ENCODE measurements around the gene METTL25. TPM values are rescaled to one million over a fixed set of nuclear protein-coding genes. Genes with fewer than 3 reads are reported as not detected.
"Not testable (repeated sequence)": the region's sequence is repeated elsewhere in the genome, so short reads cannot be mapped to it uniquely, and the experiment has no call there.

METTL25 gene
- total RNA-seq, 1 donor from 2014 or later: 8.0 TPM

DNA sequence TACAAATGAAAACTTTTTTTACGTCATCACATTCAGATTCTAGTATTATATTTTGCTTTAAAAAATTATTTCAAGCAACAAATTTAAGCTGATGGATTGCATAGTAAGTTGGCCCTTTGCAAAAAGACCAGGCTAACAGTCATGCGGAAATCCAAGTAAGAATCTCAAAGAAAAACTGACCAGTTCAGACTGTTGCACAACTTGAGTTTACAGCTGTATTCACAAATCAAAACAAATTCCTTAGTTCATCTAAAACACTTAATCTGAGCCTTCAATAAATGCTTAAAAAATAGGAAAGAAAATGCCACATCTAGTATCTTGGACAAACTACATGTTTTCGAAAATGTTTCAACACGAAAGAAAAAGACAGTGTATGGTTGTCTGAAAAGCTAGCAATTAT is 989 bp upstream of the METTL25 start:
- no peak for DNase-seq (ENCODE audit: low read depth, low spot score)
- H3K4me3 Mint-ChIP-seq: peak overlapping the region; percentile 99
- no peaks in the 10 kb centered on the region for H3K27me3 Mint-ChIP-seq (ENCODE audit: low read depth)
- TF ChIP-seq, protein P1, sequence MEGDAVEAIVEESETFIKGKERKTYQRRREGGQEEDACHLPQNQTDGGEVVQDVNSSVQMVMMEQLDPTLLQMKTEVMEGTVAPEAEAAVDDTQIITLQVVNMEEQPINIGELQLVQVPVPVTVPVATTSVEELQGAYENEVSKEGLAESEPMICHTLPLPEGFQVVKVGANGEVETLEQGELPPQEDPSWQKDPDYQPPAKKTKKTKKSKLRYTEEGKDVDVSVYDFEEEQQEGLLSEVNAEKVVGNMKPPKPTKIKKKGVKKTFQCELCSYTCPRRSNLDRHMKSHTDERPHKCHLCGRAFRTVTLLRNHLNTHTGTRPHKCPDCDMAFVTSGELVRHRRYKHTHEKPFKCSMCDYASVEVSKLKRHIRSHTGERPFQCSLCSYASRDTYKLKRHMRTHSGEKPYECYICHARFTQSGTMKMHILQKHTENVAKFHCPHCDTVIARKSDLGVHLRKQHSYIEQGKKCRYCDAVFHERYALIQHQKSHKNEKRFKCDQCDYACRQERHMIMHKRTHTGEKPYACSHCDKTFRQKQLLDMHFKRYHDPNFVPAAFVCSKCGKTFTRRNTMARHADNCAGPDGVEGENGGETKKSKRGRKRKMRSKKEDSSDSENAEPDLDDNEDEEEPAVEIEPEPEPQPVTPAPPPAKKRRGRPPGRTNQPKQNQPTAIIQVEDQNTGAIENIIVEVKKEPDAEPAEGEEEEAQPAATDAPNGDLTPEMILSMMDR (conservative IDR thresholded peaks at IDR 0.05): no peak
- H3K36me3 Mint-ChIP-seq (ENCODE audit: low read depth): peaks cover 12% of the 10 kb centered on the region
- peak overlapping the region; percentile 100 for H3K27ac Mint-ChIP-seq (ENCODE audit: unreplicated experiment)
- H3K9me3 Mint-ChIP-seq: peaks cover 3% of the 10 kb centered on the region
- H3K4me1 Mint-ChIP-seq: peaks cover 18% of the 10 kb centered on the region

GRCh38 chr12:82357845-82358199 is 507 bp upstream of the METTL25 start:
- no peaks in the 10 kb centered on the region for H3K27me3 Mint-ChIP-seq (ENCODE audit: low read depth)
- peak overlapping the region; percentile 99 for H3K4me3 Mint-ChIP-seq
- TF ChIP-seq, protein P1 (conservative IDR thresholded peaks at IDR 0.05): no peak
- H3K27ac Mint-ChIP-seq (ENCODE audit: unreplicated experiment): peak overlapping the region; percentile 100
- H3K36me3 Mint-ChIP-seq (ENCODE audit: low read depth): peaks cover 12% of the 10 kb centered on the region
- H3K9me3 Mint-ChIP-seq: peaks cover 3% of the 10 kb centered on the region
- no peak for DNase-seq (ENCODE audit: low read depth, low spot score)
- H3K4me1 Mint-ChIP-seq: peaks cover 18% of the 10 kb centered on the region

DNA sequence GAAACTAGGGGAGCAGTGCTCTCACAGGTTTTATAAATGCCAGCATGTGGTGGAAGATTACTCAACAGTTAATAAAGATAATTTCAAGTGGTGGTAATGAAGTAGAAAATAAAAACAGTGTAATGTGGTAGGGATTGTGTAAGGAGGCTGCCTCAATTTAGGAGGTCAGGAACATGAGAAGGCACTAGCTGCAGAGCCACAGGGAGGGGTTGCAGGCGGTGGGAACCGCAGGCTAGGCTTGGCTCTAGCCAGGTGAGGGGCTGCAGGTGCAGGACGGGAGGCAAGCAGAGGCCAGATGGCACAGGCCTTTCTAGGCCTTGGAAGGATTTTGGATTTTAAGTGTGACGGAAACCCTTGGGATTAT is 768 bp downstream of the METTL25 start:
- peak overlapping the region; percentile 19 for H3K27ac Mint-ChIP-seq (ENCODE audit: unreplicated experiment)
- peaks cover 9% of the 10 kb centered on the region for H3K36me3 Mint-ChIP-seq (ENCODE audit: low read depth)
- no peak for DNase-seq (ENCODE audit: low read depth, low spot score)
- H3K27me3 Mint-ChIP-seq (ENCODE audit: low read depth): no peaks in the 10 kb centered on the region
- H3K9me3 Mint-ChIP-seq: peaks cover 3% of the 10 kb centered on the region
- TF ChIP-seq, protein P1 (conservative IDR thresholded peaks at IDR 0.05): no peak
- peaks cover 18% of the 10 kb centered on the region for H3K4me1 Mint-ChIP-seq
- peak overlapping the region; percentile 99 for H3K4me3 Mint-ChIP-seq

DNA sequence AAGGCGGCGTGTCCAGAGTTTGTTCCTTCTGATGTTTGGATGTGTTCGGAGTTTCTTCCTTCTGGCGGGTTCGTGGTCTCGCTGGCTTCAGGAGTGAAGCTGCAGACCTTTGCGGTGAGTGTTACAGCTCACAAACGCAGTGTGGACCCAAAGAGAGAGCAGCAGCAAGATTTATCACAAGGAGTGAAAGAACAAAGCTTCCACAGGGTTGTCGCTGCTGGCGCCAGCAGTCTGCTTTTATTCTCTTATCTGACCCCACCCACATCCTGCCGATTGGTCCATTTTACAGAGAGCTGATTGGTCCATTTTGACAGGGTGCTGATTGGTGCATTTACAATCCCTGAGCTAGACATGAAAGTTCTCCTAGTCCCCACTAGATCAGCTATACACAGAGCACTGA is 2.5 kb downstream of the METTL25 start:
- not testable (repeated sequence) for H3K27ac Mint-ChIP-seq (ENCODE audit: unreplicated experiment); H3K27me3 Mint-ChIP-seq (ENCODE audit: low read depth); H3K9me3 Mint-ChIP-seq; H3K36me3 Mint-ChIP-seq (ENCODE audit: low read depth); DNase-seq (ENCODE audit: low read depth, low spot score)
- Mint-ChIP-seq H3K4me1 (peaks cover 18% of the 10 kb centered on the region), H3K4me3 (peak overlapping the region; percentile 35)

GRCh38 chr12:82361461-82361915 is 3.2 kb downstream of the METTL25 start:
- H3K4me3 Mint-ChIP-seq: no peak overlapping the region
- no peak for DNase-seq (ENCODE audit: low read depth, low spot score)
- H3K4me1 Mint-ChIP-seq: peaks cover 18% of the 10 kb centered on the region

GRCh38 chr12:82363990-82364389 is 5.7 kb downstream of the METTL25 start:
- Mint-ChIP-seq H3K4me1 (peaks cover 4% of the 10 kb centered on the region), H3K36me3 (ENCODE audit: low read depth) (peaks cover 4% of the 10 kb centered on the region), H3K27me3 (ENCODE audit: low read depth) (no peaks in the 10 kb centered on the region), H3K4me3 (no peak overlapping the region), H3K27ac (ENCODE audit: unreplicated experiment) (no peak overlapping the region), H3K9me3 (peaks cover 3% of the 10 kb centered on the region)
- TF ChIP-seq, protein P1 (conservative IDR thresholded peaks at IDR 0.05): no peak
- no peak for DNase-seq (ENCODE audit: low read depth, low spot score)

More at GRCh38 chr12:82361461-82361915, 3.2 kb downstream of the METTL25 start:
- H3K36me3 Mint-ChIP-seq (ENCODE audit: low read depth): peaks cover 7% of the 10 kb centered on the region
- TF ChIP-seq, protein P1 (conservative IDR thresholded peaks at IDR 0.05): no peak
- H3K27ac Mint-ChIP-seq (ENCODE audit: unreplicated experiment): no peak overlapping the region
- H3K27me3 Mint-ChIP-seq (ENCODE audit: low read depth): no peaks in the 10 kb centered on the region
- H3K9me3 Mint-ChIP-seq: peaks cover 3% of the 10 kb centered on the region
